NCI-H187 (cell line): ENCODE measurements around the gene PTPRM.

ENCODE experiments used
- DNase-seq, 2 experiments: peaks; one replicate each; lab custom pipeline; 2025; lab: John Stamatoyannopoulos, UW

PTPRM gene

DNA sequence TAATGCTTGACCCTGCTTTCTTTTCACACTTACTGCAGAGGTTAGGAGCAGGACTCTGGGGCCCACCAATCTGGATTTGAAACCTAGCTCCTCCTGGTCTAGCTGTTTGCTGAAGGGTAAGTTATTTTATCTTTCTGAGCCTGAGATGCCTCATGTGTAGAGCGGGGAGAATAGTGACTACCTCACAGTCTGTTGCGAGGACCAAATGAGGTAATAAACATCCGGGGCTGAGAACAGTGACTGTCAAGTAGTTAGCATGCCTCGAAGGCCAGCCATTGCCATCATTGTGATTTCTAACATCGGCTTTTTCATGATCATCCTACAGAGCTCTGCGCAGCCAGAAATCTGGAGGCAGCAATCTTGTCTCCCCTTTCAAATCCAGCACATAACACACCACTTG lies 32.9 kb downstream of the PTPRM start:
- DNase-seq: no peak

DNA sequence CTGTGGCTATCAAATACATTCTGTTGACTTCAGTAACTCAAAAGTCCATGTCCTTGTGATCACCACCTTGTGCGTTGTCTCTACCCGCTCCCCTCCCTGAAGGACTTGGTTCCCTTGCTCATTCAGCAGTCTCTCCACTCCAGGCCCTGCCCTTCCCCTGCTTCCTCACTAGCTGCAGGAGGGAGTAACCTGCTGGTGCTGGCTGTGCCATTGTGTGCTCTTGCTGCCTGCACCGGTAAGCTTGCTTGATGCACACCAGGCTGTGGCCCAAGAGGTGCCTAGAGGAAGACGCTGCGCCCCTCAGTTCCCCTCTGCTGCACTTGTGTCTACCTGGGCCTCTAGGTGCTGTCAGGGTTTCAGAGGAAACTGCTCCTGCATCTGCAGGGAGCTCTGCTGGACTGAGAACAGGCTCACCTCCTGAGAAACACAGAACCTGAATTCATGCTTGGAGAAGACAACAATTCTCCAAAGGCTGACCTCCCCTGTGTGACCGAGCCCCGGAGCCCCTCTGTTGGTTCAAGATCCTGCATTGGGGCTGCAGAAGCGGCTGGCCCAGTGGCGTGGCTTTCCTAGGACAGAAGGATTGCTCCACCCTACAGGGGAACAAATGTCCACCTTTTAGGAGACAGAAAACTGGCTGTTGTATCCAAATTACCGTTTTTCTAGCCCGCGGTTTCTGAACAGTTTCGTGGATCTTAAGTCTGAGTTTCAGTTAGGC lies 33.6 kb downstream of the PTPRM start:
- DNase-seq: no peak

DNA sequence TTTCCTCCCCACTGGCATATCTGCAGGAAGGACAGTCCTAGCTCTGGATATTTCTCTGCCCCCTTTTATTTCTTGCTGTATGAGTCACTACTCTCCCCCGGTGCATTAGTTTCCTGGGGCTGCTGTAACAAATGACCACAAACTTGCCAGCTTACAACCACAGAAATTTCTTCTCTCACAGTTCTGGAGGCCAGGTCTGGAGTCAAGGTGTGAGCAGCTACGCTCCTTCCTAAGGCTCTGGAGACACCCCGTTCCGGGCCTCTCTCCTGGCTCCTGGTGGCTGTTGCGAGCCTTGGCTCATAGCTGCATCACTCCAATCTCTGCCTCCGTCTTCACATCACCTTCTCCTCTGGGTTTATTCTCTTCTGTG lies 34.1 kb downstream of the PTPRM start:
- DNase-seq: no peak

DNA sequence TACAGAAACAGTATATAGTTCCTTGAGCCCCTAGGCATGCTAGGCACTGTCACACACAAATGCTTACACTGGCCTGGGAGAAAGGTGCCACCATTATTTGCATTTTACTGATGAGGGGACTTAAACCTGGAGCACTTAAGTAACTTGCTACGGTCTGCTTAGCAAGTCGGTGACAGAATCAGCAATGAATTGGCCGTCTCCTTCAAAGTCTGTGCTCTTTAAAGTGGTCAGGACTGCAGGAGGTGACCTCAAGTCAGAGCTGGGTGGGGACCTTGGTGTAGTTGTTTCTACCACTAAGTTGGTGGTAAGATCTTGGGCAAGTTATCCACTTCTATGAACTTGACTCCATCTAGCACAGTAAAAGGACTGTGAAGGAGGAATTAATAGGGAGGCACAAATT lies 34.8 kb downstream of the PTPRM start:
- no peak for DNase-seq

DNA sequence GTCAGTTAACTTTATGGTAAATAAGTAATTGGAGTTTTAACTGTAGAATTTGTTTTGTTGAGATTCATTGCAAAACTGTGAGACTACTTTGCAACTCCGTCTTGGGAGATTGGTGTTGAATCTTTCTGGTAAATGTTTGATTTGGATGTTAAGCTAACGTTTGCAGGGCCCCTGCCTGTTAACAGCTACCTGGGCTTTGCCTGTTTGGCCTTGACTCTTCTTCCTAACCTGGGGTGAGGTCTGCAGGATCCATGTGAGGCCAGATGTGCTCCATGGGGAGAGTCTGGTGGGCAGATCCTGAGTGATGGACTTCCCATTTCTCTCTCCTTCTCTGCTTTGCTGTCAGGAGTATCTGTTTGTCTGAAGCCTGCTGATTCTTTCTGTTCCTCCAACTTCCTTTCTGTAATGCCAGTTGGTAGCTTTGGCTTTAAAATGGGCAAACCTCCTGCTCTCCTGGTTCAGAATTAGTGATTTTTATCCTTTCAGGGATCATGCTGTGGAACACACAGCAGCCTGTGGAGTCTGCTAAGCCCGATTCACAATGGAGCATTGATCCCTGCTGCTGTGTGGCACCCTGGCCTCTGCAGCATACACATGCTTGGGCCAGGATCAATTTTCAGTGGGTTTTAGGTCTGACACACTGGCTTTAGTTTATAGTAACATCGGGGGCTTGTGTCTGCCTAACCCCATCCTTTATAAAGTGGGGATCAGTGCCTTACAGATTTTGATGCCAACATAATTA lies 36.3 kb downstream of the PTPRM start:
- DNase-seq: no peak

DNA sequence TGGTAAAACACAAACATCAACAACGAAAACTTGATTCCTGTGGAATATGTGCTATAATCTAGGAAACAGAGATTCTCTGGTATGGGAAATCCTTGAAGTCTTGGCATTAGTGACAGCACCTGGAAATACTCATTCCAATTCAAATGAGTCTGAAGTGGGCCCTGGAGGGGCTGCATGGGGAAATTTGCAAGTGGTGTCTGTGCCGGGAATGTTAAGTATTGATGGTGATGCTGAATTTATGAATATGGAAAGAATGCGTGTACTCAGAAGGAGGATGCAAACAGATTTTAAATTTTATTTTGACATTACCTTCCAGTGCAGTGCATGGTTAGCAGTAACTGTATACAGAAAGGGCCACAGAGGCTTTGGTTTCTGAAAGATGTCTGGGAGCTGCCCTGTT lies 37.2 kb downstream of the PTPRM start:
- DNase-seq: no peak

DNA sequence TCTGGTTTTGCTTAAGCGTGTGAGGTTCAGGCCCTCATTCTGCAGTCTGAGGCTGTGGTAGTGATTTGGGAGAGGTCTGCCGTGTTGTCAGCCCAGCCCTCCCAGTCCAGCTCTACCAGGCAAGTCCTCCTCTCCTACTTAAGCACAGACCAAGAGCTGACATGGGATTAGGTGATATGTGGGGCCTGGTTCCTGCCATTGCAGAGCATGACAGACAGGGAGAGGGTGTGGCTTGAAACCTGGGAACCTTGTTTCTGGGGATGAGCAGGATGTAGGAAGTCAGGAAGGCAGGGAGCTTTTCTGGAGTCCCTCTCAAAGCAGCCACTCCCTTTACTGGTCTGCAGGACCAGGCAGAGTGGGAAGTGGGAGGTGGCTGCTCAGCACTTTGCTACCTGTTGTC lies 38.6 kb downstream of the PTPRM start:
- no peak for DNase-seq

DNA sequence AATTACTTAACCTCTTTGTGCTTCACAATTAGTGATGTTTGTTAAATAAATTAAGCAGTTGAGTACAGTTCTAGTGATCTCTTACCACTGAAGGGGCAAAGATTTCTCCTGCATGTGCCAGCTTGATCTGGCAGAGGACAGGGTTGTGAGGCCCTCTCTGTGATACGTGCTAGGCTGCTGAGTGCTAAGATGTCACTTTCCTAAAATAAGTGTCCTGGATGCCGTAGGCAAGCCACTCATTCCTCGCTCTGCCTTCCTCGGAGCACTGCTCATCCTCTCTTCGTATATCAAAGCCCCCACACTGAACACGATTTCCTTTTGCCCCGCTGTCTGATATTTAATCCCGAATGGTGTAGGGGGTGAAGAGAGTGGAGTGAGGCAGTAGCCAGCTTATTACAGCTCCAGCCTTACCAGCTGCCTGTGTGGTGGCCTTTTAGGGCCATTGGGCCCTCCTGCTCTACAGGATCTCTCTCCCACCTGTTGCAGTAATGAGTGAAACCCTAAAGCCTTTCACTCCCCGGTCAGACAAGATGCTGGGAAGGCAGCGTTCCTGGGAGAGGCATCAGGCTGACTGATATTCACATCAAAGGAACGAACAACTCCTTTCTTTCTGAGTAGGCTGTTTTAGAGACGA lies 40.5 kb downstream of the PTPRM start:
- DNase-seq: no peak

DNA sequence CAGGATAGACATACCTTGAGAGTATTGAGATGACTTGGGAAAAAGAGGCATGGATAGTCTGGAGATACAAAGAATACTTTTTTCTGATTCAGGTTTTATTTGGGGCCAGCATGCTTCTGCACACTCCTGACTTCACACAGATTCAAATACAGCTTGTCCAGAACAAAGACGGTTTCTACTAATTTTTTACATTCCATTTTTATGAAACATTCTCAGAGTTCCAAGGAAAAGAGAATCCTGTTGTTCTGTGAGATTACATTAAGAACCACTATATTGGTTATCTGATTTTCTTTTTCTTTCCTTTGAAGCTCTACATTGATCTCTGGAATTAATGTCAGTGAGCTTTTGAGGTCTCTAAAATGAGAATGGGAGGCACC lies 41.0 kb downstream of the PTPRM start:
- DNase-seq: no peak

DNA sequence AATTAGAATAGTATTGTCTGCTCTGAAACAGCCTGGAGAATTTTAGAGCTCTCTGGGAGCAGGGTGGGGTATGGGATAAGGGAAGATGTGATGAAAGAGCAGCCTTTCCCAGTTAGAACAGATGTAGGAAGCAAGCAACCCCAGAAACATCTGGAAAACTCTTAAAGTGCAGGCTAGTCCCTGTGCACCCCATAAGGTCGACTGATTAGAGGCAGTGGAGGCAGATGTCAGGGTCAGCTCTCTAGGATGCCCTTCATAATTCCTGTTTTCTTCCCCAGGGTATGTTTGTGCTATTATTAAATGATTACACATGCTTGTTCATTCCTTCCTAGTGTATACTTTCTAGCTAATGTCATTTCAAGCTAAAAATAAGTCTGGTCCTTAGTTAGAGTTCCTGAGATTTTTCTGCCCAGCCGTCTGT lies 41.7 kb downstream of the PTPRM start:
- no peak for DNase-seq

DNA sequence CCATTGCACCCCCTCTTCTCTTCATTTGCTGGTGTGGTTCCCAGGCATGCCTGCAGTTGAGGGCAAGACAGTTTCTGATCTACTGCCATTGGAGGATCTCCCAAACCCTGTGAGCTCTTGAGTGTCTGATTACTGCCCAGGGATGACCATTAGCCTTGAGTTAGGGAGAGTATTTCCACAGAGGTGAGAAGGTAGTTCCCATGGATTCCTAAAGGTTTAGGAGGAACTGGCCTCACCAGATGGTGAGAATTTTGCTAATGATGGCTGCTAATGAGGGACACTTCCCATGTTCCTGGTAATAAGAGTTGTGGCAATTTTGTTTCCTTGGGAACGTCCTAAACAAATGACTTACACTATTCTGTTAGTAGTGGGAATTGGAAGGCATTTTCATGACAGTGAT lies 42.5 kb downstream of the PTPRM start:
- DNase-seq: no peak

DNA sequence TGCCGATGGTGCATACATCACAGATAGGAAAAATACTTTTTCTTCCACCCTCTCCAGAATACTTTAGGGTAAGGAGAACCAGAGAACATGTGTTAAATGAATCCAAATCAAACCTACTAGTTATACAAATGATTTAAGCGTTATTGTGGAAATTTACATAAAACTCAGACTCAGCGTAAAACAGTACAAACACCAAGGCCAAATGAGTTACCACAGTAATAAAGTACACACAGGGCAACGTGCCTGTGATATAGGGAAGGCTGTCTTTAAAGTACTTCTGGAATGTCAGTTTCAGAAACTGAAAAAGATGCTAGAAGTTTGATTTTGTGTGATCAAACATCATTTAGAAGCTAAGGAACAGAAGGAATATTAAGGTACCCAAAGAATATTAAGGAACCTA lies 46.9 kb downstream of the PTPRM start:
- no peak for DNase-seq

DNA sequence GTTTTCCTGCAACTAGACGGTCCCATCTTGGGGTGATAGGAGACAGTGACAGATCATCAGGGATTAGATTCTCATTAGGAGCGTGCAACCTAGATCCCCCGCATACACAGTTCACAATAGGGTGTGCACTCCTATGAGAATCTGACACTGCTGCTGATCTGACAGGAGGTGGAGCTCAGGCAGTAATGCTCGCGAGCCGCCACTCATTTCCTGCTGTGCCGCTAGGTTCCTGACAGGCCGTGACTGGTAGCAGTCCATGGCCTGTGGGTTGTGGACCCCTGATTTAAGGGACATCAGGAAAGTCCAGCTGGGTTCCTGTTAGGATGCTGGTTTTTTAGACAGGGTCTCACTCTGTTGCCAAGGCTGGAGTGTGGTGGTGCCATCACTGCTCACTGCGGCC lies 48.7 kb downstream of the PTPRM start:
- no peak for DNase-seq

DNA sequence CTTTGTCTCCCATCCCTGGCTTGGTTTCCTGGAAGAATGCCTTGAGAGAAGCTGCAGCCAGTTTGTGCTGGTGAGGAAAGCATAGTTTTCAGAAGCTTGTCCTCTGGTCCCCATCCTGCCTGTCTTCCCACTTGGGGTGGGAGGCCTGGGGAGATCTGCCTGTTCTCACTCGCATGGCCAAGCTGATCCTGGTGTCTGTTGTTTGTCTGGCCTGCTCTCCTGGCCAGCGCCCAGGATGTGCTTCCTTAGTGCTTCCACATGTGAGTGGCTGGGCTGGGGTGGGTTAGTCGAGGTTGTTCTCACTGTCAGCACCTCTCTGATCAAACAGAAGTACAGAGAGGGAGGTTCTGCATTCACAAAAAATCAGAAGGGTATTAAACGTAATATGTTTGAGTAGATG lies 49.5 kb downstream of the PTPRM start:
- no peak for DNase-seq

DNA sequence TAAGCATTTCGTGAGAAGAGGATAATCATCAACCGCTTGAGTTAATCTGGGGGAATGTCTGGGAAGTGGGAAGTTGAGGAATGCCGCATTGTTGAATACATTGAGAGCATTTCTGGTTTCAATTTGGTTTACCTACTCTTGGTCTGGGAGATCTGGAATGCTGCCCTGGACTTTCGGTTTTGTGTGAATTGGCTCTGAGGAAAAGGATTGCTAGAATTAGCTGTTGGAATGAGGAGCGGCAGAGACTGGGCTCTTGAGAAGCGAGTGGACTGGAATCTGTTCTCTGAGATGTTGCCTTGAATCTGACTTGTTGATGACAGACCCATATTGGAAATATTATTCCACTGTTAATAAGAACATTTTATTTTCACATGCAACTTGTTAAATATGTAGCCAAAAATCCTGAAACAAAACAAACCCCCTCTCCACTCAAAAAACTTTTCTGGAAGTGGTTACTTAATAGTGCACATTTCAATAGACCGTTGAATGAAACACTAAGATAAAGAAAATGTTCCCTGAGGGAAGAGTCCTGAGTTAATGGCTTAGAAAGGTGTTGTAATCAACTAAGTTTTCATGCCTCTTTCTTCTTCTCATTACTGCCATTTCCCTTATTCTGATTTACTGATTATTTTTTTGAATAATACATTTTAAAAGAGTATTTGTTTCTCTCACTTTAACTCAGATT lies 50.8 kb downstream of the PTPRM start:
- no peak for DNase-seq

DNA sequence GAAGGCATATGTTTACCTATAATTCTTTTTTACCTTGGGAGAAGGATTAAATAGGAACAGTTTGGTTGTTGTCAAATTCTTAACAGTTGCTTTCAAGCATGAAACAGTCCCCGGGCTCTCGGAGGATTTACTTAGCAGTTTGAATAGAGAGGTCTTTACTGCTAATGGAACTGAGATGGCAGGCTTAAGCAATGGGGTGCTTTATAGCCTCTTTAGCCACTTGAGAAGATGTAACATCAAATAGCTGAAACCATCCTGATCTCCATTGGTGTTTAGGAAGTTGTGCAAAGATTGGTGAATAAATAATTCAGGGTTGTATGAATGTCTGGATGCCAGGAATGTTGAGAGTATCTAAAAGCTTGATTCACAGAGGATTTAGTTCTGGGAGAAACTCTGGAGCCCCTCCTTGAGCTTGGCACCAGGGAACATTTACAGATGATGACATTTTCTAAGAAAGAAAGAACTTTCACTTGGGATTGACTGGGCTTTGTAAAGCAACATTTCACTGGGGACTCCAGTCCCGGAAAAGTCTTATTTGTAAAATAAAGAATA lies 51.9 kb downstream of the PTPRM start:
- peak; percentile 50 to 80 for DNase-seq

DNA sequence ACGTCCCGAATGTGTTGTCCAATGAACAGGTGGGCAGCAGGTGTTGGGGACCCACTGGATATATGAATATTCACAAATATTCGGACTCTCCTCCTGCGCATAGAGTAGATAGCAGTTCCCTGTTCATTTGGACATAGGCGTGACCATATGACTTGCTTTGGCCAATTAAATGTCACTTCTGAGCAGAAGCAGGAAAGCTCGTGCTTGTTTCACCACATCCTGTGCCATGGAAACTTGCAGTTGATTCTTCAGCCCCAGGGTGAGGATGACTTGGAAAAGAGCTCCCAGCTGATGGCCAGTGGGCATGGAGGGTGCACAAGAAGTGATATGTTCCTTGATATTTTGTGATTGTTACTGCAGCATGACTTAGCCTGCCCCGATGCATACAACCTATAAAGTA lies 52.6 kb downstream of the PTPRM start:
- no peak for DNase-seq

DNA sequence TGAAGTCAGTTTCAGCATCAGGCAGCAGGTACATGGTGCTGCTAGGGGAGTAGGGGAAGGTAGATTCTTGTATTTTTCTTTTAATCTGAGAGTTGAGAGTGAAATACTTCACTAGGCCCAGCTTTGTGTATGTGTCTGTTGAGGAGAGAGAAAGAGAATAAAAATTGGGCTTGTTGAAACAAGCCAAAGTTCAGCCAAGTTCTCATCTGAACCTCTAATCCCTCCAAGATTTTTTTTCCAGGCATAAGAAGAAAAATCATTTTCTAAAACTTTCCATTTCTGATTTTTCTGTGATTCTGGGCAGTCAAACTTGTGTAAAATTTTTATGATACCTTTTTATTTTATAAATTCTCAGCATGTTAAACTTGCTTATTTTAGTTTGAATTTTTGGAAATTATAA lies 55.6 kb downstream of the PTPRM start:
- no peak for DNase-seq

DNA sequence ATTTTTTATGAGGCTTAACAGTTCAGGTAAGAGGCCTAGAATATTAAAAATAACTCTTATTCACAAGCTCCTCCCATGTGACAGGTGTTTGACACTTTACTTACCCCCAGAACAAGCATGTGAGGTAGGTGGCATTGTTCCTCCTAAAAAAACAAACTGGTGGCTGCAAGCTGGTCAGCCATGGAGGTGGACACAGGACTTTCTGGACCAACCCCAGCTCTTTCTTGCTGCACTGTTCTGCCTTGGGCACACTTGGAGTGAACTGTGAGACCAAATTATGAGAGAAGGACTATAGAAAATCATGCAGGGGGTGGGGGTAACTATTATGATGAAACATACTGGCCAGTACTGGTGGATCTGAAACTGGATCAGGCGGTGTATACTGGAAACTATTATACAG lies 56.6 kb downstream of the PTPRM start:
- DNase-seq: no peak

DNA sequence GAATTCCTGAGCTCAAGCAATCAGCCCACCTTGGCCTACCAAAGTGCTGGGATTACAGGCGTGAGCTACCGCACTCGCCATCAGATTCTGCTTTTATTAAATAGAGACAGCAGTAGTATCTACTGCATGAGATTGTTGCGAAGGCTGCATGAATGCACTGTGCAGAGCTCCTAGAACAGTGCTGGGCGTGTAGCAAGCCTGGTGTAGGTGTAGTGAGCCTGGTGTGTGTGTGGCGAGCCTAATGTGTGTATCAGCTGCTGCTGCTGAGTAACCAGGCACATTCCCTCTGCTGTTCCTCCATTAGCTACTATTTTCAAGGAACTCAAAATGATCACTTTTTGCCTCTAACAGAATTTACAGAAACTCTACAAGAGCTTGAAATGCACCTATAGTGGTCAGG lies 57.6 kb downstream of the PTPRM start:
- no peak for DNase-seq

DNA sequence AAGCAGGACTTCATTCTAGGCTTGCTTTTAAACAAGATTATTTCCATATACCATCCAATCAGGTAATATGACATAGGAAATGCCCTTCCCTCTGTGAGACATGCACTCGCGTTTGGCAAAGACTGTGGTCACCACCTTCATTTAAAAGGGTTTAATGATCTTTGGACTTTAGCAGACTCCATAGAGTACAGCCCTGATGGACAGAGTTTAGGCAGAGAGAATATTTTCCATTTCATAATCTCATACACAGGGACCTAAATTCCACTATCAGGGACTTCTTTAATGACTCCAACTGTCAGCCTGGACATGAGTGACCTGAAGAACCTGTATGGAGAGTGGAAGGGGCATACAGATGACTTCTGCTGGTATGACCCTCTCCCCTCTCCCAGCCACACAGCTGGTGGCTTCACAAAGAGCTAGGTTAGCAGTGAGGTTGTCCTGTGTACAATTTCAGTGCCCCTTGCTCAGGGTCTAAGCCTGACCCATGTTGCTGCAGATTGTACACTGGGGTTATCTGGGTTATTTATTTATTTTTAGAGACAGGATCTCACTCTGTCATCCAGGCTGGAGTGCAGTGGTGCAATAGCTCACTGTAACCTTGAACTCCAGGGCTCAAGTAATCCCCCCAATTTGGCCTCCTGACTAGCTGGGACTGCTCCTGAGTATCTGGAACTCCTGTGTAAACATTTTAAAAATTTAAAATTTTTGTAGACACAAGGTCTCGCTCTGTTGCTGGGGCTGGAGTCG lies 59.2 kb downstream of the PTPRM start:
- DNase-seq: no peak

DNA sequence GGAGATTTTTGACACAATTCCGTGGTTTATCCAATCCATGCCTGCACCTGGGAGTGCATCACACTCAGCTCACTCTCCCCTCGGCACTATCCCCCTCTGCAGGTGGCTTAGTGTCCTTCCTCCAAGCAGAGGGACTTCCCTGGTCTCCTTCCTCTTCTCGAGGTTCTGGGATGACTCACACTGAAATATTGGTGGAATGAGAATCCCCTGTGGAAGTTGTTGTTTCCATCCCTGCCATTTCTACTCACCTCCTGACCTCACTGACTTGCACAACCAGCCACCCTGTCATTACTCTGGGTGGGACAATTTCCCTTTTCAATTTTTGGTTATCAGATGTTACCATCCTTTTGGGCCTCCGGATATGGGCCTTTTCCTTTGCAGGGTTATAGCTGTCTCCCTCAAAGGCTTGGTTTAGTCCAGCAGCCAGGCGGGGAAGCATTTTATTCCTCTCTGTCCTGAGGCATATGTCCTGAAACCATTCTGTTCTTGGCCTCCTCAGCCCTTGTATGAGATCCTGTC lies 59.9 kb downstream of the PTPRM start:
- no peak for DNase-seq
